Lung (tissue), 12 donors: ENCODE data around the gene LRRC27. TPM values are rescaled to one million over a fixed set of nuclear protein-coding genes. Genes with fewer than 3 reads are reported as not detected.

Source experiments
- ATAC-seq: fragments of 200-7000 bp; cut with Tn5 transposase; one replicate; pipeline ENCODE4 v1.9.1; 2020; ENCODE audit warnings: moderate number of reproducible peaks; ENCODE audit not compliant: insufficient read depth, low FRiP score
- DNase-seq, 3 donors: peaks; one replicate each; pipeline ENCODE4 v3.0.0-alpha.2; 2013 to 2017
- H3K27ac ChIP-seq, 2 donors: one replicate each; pipeline ENCODE4 v1.5.1; 2013; ENCODE audit warnings: mild to moderate bottlenecking in 2 of 2, moderate library complexity in 2 of 2, control low read depth in 1 of 2, inconsistent platforms in 1 of 2, low read depth in 1 of 2, low read length in 1 of 2
- H3K27me3 ChIP-seq, 3 donors: one replicate each; pipeline ENCODE4 v1.5.1; 2013; ENCODE audit warnings: low read length in 2 of 3; ENCODE audit not compliant: control insufficient read depth in 3 of 3, insufficient read depth in 3 of 3
- H3K36me3 ChIP-seq, 4 donors: one replicate each; pipeline ENCODE4 v1.5.1; 2013; ENCODE audit warnings: low read length in 4 of 4, mild to moderate bottlenecking in 1 of 4, moderate library complexity in 1 of 4; ENCODE audit not compliant: control insufficient read depth in 4 of 4, insufficient read depth in 4 of 4
- H3K4me1 ChIP-seq, 5 donors: one replicate each; pipeline ENCODE4 v1.5.1; 2013; ENCODE audit warnings: low read length in 5 of 5, mild to moderate bottlenecking in 2 of 5, moderate library complexity in 1 of 5; ENCODE audit not compliant: control insufficient read depth in 5 of 5, insufficient read depth in 5 of 5
- H3K4me3 ChIP-seq: one replicate; pipeline ENCODE4 v1.5.1; 2013; ENCODE audit warnings: mild to moderate bottlenecking, control low read depth, moderate library complexity
- H3K9ac ChIP-seq, 2 donors: one replicate each; pipeline ENCODE4 v1.5.1; 2013; ENCODE audit warnings: low read length in 2 of 2, control low read depth in 1 of 2; ENCODE audit not compliant: insufficient read depth in 1 of 2
- H3K9me3 ChIP-seq, 4 donors: one replicate each; pipeline ENCODE4 v1.5.1; 2013; ENCODE audit warnings: low read length in 3 of 4, mild to moderate bottlenecking in 1 of 4, moderate library complexity in 1 of 4; ENCODE audit not compliant: control insufficient read depth in 4 of 4, insufficient read depth in 3 of 4
- CTCF ChIP-seq: IDR thresholded peaks from 2 replicates; pipeline ENCODE4 v1.5.1; 2012; ENCODE audit warnings: mild to moderate bottlenecking; ENCODE audit errors: control extremely low read depth, extremely low read depth
- WGBS, 2 donors: extraction: QIAGEN DNeasy Blood & Tissue Kit; methylation state at CpG; one replicate each; pipeline ENCODE4 v1.1.7; 2013; 5-methylcytosine and 5-hydroxymethylcytosine counted together
- polyA plus RNA-seq, 2 donors: library from polyadenylated mRNA; stranded (reverse); fragments of 200-250 nt; gene quantifications; one replicate each; pipeline ENCODE4 v1.2.1, GENCODE V29; 2013
- total RNA-seq, 2 donors: library from RNA; depleted of rRNA in 1 of 2; stranded (reverse); fragments of >200 nt in 1 of 2; gene quantifications; one replicate each; pipeline ENCODE4 v1.2.1, GENCODE V29; 2014 to 2021
- donor health status: control.
- donor health status: control.
- donor health status: Bipolar disorder and iron deficiency.
- donor health status: healthy.
- donor health status: DM: yes; HTN: yes; CAD: no.

The LRRC27 gene
- total and polyA plus RNA-seq, 4 donors = 5.8 to 25.5 (median 17.2) TPM

- H3K4me3 ChIP-seq = no peak overlapping the region
- ATAC-seq (no peak), DNase-seq (no peak)
- 55 to 66% methylated on average over 15 to 16 of the region's 16 CpGs for WGBS, 2 donors
- no peaks in the 10 kb centered on the region for H3K36me3 ChIP-seq
- no peak for TF ChIP-seq CTCF
- no peaks in the 10 kb centered on the region for H3K9me3 ChIP-seq
- H3K4me1 ChIP-seq = peaks cover 0 to 16% (median 10%) of the 10 kb centered on the region in 5 donors
- H3K9ac ChIP-seq = no peak overlapping the region
- no peak overlapping the region for H3K27ac ChIP-seq
- H3K27me3 ChIP-seq = no peaks in the 10 kb centered on the region
Observed at GRCh38 chr10:132389433-132390169, 57.6 kb downstream of the LRRC27 start.

- H3K4me1 ChIP-seq = peaks cover 0 to 20% (median 10%) of the 10 kb centered on the region in 5 donors
- H3K9ac ChIP-seq = no peak overlapping the region
- H3K27ac ChIP-seq = no peak overlapping the region
- H3K27me3 ChIP-seq = no peaks in the 10 kb centered on the region
- DNase-seq (no peak), ATAC-seq (no peak)
- H3K4me3 ChIP-seq = no peak overlapping the region
- 67 to 75% methylated on average over 8 of the region's 8 CpGs for WGBS, 2 donors
- no peak for TF ChIP-seq CTCF
- H3K36me3 ChIP-seq = no peaks in the 10 kb centered on the region
- no peaks in the 10 kb centered on the region for H3K9me3 ChIP-seq
Observed at GRCh38 chr10:132390170-132390920, 58.4 kb downstream of the LRRC27 start.

- Histone ChIP-seq H3K4me3 (no peak overlapping the region), H3K27me3 (no peaks in the 10 kb centered on the region), H3K9me3 (no peaks in the 10 kb centered on the region), H3K27ac (no peak overlapping the region), H3K9ac (no peak overlapping the region), H3K4me1 (peaks cover 0 to 14% (median 12%) of the 10 kb centered on the region in 5 donors), H3K36me3 (no peaks in the 10 kb centered on the region)
- ATAC-seq (no peak), DNase-seq (no peak)
- 72 to 85% methylated on average over 19 of the region's 19 CpGs for WGBS, 2 donors
- TF ChIP-seq CTCF = no peak
Observed at GRCh38 chr10:132390921-132391675, 59.1 kb downstream of the LRRC27 start.
